ENCODE data around the gene GRIN1. TPM values are rescaled to one million over a fixed set of nuclear protein-coding genes. Genes with fewer than 3 reads are reported as not detected.

The GRIN1 gene
- total RNA-seq, 6 experiments from 2014 or later = 0.51 to 1.1 (median 0.66) TPM; not detected in 3

DNA sequence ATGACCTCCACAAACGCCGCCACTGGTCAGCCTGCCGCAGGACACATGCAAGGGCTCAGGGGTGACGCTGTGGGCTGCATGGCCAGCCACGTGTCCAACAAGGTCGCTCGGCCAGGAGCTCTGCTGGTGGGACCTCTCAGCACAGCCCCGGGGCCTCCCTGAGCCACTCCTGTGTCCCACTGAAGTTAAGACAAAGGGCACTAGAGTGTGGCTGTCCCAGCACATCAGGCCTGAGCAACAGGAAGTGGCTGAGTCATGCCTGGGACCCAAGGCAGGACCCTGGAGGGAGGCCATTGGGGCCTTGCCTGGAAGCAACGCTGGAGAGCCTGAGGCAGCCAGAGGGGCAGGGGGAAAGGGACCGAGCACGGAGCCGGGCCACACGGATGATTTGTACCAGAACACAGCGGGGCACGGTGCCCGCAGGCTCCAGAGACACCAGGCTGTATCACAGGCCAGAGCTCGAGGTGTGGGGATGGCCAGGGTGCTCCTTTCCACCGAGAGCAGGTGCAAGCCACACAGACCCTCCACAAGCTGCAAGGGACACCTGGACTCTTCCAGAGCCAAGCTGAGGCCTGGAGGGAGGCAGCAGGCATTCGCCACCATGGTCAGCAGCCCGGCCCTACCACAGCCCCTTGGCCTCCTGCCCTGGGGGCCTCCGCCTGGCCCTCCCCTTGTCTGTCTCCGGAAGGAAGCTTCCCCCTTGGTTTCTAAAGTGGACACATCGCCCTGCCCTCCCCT, 39.4 kb downstream of the GRIN1 start:
- H3K27me3 Mint-ChIP-seq (ENCODE audit: insufficient read depth) = peaks cover 5% of the 10 kb centered on the region; the same call in 1 of the 2 replicates
- peaks cover 11% of the 10 kb centered on the region for H3K4me1 Mint-ChIP-seq (ENCODE audit: low read depth)
- TF ChIP-seq, protein P1, sequence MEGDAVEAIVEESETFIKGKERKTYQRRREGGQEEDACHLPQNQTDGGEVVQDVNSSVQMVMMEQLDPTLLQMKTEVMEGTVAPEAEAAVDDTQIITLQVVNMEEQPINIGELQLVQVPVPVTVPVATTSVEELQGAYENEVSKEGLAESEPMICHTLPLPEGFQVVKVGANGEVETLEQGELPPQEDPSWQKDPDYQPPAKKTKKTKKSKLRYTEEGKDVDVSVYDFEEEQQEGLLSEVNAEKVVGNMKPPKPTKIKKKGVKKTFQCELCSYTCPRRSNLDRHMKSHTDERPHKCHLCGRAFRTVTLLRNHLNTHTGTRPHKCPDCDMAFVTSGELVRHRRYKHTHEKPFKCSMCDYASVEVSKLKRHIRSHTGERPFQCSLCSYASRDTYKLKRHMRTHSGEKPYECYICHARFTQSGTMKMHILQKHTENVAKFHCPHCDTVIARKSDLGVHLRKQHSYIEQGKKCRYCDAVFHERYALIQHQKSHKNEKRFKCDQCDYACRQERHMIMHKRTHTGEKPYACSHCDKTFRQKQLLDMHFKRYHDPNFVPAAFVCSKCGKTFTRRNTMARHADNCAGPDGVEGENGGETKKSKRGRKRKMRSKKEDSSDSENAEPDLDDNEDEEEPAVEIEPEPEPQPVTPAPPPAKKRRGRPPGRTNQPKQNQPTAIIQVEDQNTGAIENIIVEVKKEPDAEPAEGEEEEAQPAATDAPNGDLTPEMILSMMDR (IDR thresholded peaks at IDR 0.05) = no peak
- H3K36me3 Mint-ChIP-seq (ENCODE audit: low read depth) = peaks cover 4% of the 10 kb centered on the region; the same call in 1 of the 2 replicates
- no peak overlapping the region for H3K4me3 Mint-ChIP-seq
- no peaks in the 10 kb centered on the region for H3K9me3 Mint-ChIP-seq
- no peak overlapping the region for H3K27ac Mint-ChIP-seq
- DNase-seq = no peak

DNA sequence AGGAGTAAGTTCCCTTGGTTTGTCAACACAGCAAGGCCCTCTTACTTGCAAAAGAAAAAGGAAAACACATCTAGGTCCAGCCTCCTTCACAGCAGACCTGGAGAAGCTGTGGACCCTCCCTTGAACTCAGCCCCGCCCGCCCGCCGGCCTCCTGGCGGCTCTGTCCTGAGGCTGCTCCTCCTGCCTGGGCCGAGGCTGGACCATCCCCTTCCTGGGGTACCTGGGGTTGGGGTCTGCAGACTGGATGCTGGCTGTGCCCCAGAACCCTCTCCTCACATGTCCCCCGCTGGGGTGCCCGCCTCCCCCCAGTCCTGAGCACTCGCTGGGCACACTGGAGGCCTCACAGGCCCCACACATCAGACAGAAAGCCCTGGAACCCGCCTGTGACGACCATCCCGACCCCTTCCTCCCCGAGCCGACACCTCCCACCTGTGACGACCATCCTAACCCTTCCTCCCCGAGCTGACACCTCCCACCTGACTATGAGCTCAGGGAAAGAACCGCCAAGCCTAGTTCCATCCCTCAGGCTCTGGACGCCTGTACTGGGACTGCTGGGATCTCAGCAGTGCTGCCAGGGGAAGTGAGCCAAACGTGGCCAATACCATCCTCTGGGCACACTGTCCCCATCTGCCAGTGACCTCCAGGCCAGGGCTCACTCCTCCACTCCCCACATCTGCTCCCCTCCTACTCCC, 40.1 kb downstream of the GRIN1 start:
- TF ChIP-seq, protein P1 (IDR thresholded peaks at IDR 0.05) = no peak
- Mint-ChIP-seq H3K4me1 (ENCODE audit: low read depth) (peaks cover 11% of the 10 kb centered on the region), H3K36me3 (ENCODE audit: low read depth) (peaks cover 4% of the 10 kb centered on the region; the same call in 1 of the 2 replicates), H3K27ac (no peak overlapping the region), H3K27me3 (ENCODE audit: insufficient read depth) (peaks cover 3% of the 10 kb centered on the region; the same call in 1 of the 2 replicates), H3K4me3 (no peak overlapping the region), H3K9me3 (no peaks in the 10 kb centered on the region)
- DNase-seq = no peak

DNA sequence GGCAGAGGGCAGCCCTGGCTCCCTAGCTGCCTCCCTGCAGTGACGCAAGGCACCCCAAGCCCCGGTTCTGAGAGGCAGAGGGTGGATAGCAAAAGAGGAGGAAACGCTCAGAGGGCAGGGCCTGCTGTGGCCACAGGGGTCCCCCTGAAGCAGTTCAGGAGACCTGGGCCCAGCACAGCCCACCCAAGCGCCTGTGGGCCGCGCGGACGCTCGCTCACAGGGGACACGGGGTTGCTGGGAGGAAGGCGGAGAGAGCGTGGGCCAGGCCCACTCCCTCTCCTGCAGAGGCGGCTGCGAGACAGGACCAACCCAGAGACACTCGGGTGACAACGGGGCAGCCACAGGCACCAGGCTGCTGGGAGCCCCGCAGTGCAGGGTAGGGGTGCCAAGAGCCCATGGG, 40.8 kb downstream of the GRIN1 start:
- TF ChIP-seq, protein P1 (IDR thresholded peaks at IDR 0.05) = no peak
- Mint-ChIP-seq H3K36me3 (ENCODE audit: low read depth) (peaks cover 4% of the 10 kb centered on the region; the same call in 1 of the 2 replicates), H3K4me3 (no peak overlapping the region), H3K27me3 (ENCODE audit: insufficient read depth) (peaks cover 4% of the 10 kb centered on the region; the same call in 1 of the 2 replicates), H3K9me3 (no peaks in the 10 kb centered on the region), H3K27ac (no peak overlapping the region), H3K4me1 (ENCODE audit: low read depth) (peaks cover 11% of the 10 kb centered on the region)
- no peak for DNase-seq

DNA sequence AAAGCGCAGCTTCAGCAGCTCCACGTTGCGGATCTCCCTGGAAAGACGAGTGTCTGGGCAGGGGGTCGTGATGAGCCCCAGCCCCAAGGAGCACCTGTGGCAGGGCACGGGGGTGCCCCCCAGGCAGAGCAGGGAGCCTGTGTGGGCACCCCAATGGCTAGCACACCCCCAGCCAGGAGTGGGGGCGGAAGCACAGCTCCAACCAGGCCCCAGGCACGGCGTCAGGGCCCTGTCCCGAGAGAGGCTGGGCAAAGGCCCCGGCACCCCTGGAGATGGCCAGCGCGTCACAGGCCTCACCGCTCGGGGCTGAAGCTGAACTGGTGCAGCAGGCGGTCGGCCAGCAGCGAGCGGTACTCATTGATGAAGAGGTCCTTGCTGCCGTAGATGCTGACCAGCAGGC, 41.5 kb downstream of the GRIN1 start:
- Mint-ChIP-seq H3K4me1 (ENCODE audit: low read depth) (peaks cover 11% of the 10 kb centered on the region), H3K9me3 (no peaks in the 10 kb centered on the region), H3K4me3 (no peak overlapping the region), H3K36me3 (ENCODE audit: low read depth) (peaks cover 4% of the 10 kb centered on the region; the same call in 1 of the 2 replicates), H3K27me3 (ENCODE audit: insufficient read depth) (peaks cover 4% of the 10 kb centered on the region; the same call in 1 of the 2 replicates), H3K27ac (no peak overlapping the region)
- DNase-seq = no peak
- TF ChIP-seq, protein P1 (IDR thresholded peaks at IDR 0.05) = no peak

DNA sequence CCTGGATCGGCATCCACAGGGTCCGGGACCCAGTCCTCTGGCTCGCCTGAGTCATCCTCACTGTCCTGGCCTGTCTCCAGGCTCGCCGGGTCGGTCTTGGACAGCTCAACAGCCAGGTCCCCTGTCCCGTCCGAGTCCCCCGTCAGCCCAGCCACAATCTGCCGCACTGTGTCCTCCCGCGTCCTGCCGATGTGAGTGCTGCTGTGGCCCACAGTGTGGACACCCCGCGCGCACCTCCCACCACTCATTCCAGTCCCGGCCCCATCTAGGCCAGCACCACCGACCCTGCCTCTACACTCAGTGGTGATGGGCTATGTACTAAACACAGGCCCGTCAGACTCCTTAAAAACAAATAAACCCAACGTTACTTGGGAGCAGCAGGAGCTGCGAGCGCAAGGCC, 42.7 kb downstream of the GRIN1 start:
- Mint-ChIP-seq H3K4me3 (no peak overlapping the region), H3K27ac (no peak overlapping the region), H3K27me3 (ENCODE audit: insufficient read depth) (peaks cover 4% of the 10 kb centered on the region; the same call in 1 of the 2 replicates), H3K9me3 (no peaks in the 10 kb centered on the region), H3K4me1 (ENCODE audit: low read depth) (peaks cover 15% of the 10 kb centered on the region), H3K36me3 (ENCODE audit: low read depth) (peaks cover 4% of the 10 kb centered on the region; the same call in 1 of the 2 replicates)
- TF ChIP-seq, protein P1 (IDR thresholded peaks at IDR 0.05) = no peak
- DNase-seq = no peak
